AG04450 (cell line): ENCODE measurements around the gene SMAP2. TPM values are rescaled to one million over a fixed set of nuclear protein-coding genes. Genes with fewer than 3 reads are reported as not detected.
A peak's percentile ranks its signal among the peaks of the same experiment; 100 is the strongest.

Source experiments
- CTCF ChIA-PET: fragments of 300-600, 350-600 bp; formaldehyde crosslinking; extraction: SDS; loops from one replicate; lab custom pipeline; 2022; ENCODE audit warnings: antibody characterized with exemption, inconsistent platforms; lab: Charles Lee
- POLR2A ChIA-PET: fragments of 350-600 bp; formaldehyde crosslinking; extraction: SDS; loops from one replicate; lab custom pipeline; 2021; ENCODE audit warnings: antibody characterized with exemption, inconsistent platforms; lab: Yijun Ruan, JAX
- DNase-seq: peaks from one replicate; pipeline ENCODE4 v3.0.0-alpha.2; 2011; ENCODE audit warnings: low read depth, low spot score
- H3K27ac ChIP-seq: one replicate; pipeline ENCODE4 v1.5.1; 2012; ENCODE audit warnings: low read depth, low read length, control low read depth
- H3K27me3 ChIP-seq: one replicate; pipeline ENCODE4 v1.6.0; 2012; ENCODE audit warnings: low read length; ENCODE audit not compliant: control insufficient read depth, insufficient read depth
- H3K4me3 ChIP-seq: 2 replicates; pipeline ENCODE4 v1.5.1; 2011; ENCODE audit warnings: mild to moderate bottlenecking, low read depth, low read length, control low read depth
- H3K9me3 ChIP-seq: 2 replicates; pipeline ENCODE4 v1.5.1; 2012; ENCODE audit warnings: low read length; ENCODE audit not compliant: control insufficient read depth, insufficient read depth
- CTCF ChIP-seq: IDR thresholded peaks from 2 replicates; pipeline ENCODE4 v1.5.1; 2011; ENCODE audit warnings: low read depth, low read length, control low read depth, inconsistent platforms
- polyA plus RNA-seq: library from polyadenylated mRNA; depleted of rRNA; stranded (reverse); fragments of >200 nt; gene quantifications from 2 replicates; pipeline ENCODE4 v1.2.3, GENCODE V29; 2011

The SMAP2 gene
- polyA plus RNA-seq, 1 experiment = 22.5 TPM

GRCh38 chr1:40450495-40451237, 77.1 kb downstream of the SMAP2 start:
- POLR2A ChIA-PET = interaction anchor here (0.5 to 1.6 kb wide), 8 partner anchors 11 to 183 kb away, joined by 3 to 12 read pairs (median 4); partner anchors contain the start of genes EXO5, ZFP69 and ZNF684
- DNase-seq = peak; percentile 45

GRCh38 chr1:40451238-40451585, 77.7 kb downstream of the SMAP2 start:
- no peak for TF ChIP-seq CTCF
- peak overlapping the region; percentile 92 for H3K27ac ChIP-seq
- ChIA-PET POLR2A (interaction anchor here (0.5 to 0.6 kb wide), 2 partner anchors 81 to 183 kb away, joined by 3 to 5 read pairs; no protein-coding TSS in a partner anchor), CTCF (interaction anchor here (0.5 to 1.2 kb wide), 3 partner anchors 11 to 31 kb away, joined by 3 to 6 read pairs (median 5); no protein-coding TSS in a partner anchor)
- no peaks in the 10 kb centered on the region for H3K27me3 ChIP-seq
- peak overlapping the region; percentile 80 for H3K4me3 ChIP-seq
- H3K9me3 ChIP-seq = peaks cover 24% of the 10 kb centered on the region
- no peak for DNase-seq

More at GRCh38 chr1:40450495-40451237, 77.1 kb downstream of the SMAP2 start:
- Histone ChIP-seq H3K9me3 (peaks cover 25% of the 10 kb centered on the region), H3K27me3 (no peaks in the 10 kb centered on the region), H3K4me3 (peak overlapping the region; percentile 80), H3K27ac (peak overlapping the region; percentile 92)
- CTCF ChIA-PET = interaction anchor here (0.5 to 1.2 kb wide), 3 partner anchors 11 to 307 kb away, joined by 5 to 8 read pairs (median 6); no protein-coding TSS in a partner anchor
- TF ChIP-seq CTCF = no peak

- no peak for TF ChIP-seq CTCF
- no peak for DNase-seq
- H3K27me3 ChIP-seq = no peaks in the 10 kb centered on the region
- CTCF ChIA-PET = interaction anchor here (0.9 kb wide), 1 partner anchor 17 kb away, joined by 3 read pairs; no protein-coding TSS in a partner anchor
- POLR2A ChIA-PET = no interaction called here
- H3K27ac ChIP-seq = no peak overlapping the region
- no peak overlapping the region for H3K4me3 ChIP-seq
- peaks cover 36% of the 10 kb centered on the region for H3K9me3 ChIP-seq
Observed at GRCh38 chr1:40454873-40455272, 81.3 kb downstream of the SMAP2 start.

- ChIA-PET CTCF (no interaction called here), POLR2A (no interaction called here)
- H3K9me3 ChIP-seq = peaks cover 60% of the 10 kb centered on the region
- no peak overlapping the region for H3K4me3 ChIP-seq
- no peak for TF ChIP-seq CTCF
- DNase-seq = no peak
- H3K27me3 ChIP-seq = no peaks in the 10 kb centered on the region
- H3K27ac ChIP-seq = no peak overlapping the region
Observed at GRCh38 chr1:40462956-40463590, 89.5 kb downstream of the SMAP2 start.

GRCh38 chr1:40469327-40469726, 95.8 kb downstream of the SMAP2 start:
- DNase-seq = no peak
- Histone ChIP-seq H3K9me3 (peaks cover 47% of the 10 kb centered on the region), H3K27ac (no peak overlapping the region), H3K4me3 (no peak overlapping the region), H3K27me3 (no peaks in the 10 kb centered on the region)
- POLR2A ChIA-PET = interaction anchor here (0.7 kb wide), 1 partner anchor 60 kb away, joined by 4 read pairs; no protein-coding TSS in a partner anchor
- CTCF ChIA-PET = no interaction called here
- no peak for TF ChIP-seq CTCF
